Measurements from ENCODE around the gene SERPINB5.

SERPINB5 gene

DNA sequence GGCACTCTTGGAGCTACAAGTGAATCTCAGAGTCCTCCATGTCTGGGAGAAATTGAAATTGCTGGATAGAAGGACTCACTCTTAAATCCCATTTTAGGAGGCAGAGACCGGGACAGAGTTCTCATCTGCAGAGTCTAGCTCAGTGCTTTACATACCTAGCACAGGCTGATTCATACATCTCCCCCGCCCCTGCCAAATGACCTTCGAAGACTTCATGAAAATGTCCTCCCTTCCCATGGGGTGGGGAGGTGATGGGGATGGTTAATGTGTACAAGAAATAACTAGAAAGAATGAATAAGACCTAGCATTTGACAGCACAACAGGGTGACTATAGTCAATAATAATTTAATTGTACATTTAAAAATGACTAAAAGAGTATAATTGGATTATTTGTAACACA is 8.2 kb upstream of the SERPINB5 start:
- Histone ChIP-seq H2AFZ (ENCODE audit: low read depth, low read length) (no peak overlapping the region), H4K20me1 (ENCODE audit: insufficient read depth, low read length) (no peaks in the 10 kb centered on the region), H3K36me3 (ENCODE audit: insufficient read depth, low read length) (no peaks in the 10 kb centered on the region), H3K9me3 (ENCODE audit: insufficient read depth, low read length, severe bottlenecking) (no peaks in the 10 kb centered on the region), H3K9ac (ENCODE audit: low read depth, low read length) (no peak overlapping the region), H3K4me3 (ENCODE audit: low read depth in 1 of 2, low read length in 2 of 2) (no peak overlapping the region), H3K27me3 (ENCODE audit: insufficient read depth, low read length, poor library complexity) (peaks cover 8% of the 10 kb centered on the region), H3K4me2 (ENCODE audit: insufficient read depth, low read length) (no peak overlapping the region), H3K79me2 (ENCODE audit: insufficient read depth, low read length) (no peaks in the 10 kb centered on the region), H3K27ac (ENCODE audit: low read length) (no peak overlapping the region), H3K4me1 (ENCODE audit: insufficient read depth, low read length) (no peaks in the 10 kb centered on the region)
- TF ChIP-seq EZH2 (IDR thresholded peaks at IDR 0.05; ENCODE audit: borderline replicate concordance, low read depth, low read length, severe bottlenecking), result no peak
- TF ChIP-seq, protein P1, sequence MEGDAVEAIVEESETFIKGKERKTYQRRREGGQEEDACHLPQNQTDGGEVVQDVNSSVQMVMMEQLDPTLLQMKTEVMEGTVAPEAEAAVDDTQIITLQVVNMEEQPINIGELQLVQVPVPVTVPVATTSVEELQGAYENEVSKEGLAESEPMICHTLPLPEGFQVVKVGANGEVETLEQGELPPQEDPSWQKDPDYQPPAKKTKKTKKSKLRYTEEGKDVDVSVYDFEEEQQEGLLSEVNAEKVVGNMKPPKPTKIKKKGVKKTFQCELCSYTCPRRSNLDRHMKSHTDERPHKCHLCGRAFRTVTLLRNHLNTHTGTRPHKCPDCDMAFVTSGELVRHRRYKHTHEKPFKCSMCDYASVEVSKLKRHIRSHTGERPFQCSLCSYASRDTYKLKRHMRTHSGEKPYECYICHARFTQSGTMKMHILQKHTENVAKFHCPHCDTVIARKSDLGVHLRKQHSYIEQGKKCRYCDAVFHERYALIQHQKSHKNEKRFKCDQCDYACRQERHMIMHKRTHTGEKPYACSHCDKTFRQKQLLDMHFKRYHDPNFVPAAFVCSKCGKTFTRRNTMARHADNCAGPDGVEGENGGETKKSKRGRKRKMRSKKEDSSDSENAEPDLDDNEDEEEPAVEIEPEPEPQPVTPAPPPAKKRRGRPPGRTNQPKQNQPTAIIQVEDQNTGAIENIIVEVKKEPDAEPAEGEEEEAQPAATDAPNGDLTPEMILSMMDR (IDR thresholded peaks at IDR 0.05; ENCODE audit: borderline replicate concordance, extremely low read depth, low read length, poor library complexity, severe bottlenecking), result no peak
- DNase-seq, result no peak
- no peak for ATAC-seq (ENCODE audit: insufficient read depth, low read depth)

DNA sequence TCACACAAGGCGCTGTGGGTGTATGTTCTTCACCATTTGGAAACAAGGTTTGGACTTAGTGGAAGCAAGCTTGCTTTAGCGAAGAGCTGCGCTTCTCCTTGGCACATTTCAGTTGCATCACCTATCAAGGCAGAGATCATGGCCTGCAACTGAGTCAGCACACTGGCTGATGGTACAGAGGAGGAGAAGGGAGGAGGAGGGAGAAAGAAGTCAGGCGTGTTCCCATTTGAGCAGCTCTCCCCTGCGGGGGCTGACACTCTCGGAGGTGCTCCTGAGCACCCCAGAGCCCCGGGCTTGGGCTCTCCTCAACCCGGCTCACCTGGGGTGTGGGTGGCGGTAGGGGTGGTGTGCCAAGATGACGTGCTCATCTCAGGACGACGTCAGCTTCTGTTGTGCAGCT is 6.0 kb upstream of the SERPINB5 start:
- H3K36me3 ChIP-seq (ENCODE audit: insufficient read depth, low read length), result no peaks in the 10 kb centered on the region
- no peaks in the 10 kb centered on the region for H4K20me1 ChIP-seq (ENCODE audit: insufficient read depth, low read length)
- no peak overlapping the region for H2AFZ ChIP-seq (ENCODE audit: low read depth, low read length)
- no peaks in the 10 kb centered on the region for H3K79me2 ChIP-seq (ENCODE audit: insufficient read depth, low read length)
- H3K9ac ChIP-seq (ENCODE audit: low read depth, low read length), result no peak overlapping the region
- H3K4me1 ChIP-seq (ENCODE audit: insufficient read depth, low read length), result no peaks in the 10 kb centered on the region
- H3K27ac ChIP-seq (ENCODE audit: low read length), result no peak overlapping the region
- no peak overlapping the region for H3K4me2 ChIP-seq (ENCODE audit: insufficient read depth, low read length)
- no peak overlapping the region for H3K4me3 ChIP-seq (ENCODE audit: low read depth in 1 of 2, low read length in 2 of 2)
- no peaks in the 10 kb centered on the region for H3K9me3 ChIP-seq (ENCODE audit: insufficient read depth, low read length, severe bottlenecking)
- ATAC-seq (ENCODE audit: insufficient read depth, low read depth), result no peak
- TF ChIP-seq, protein P1 (IDR thresholded peaks at IDR 0.05; ENCODE audit: borderline replicate concordance, extremely low read depth, low read length, poor library complexity, severe bottlenecking), result no peak
- TF ChIP-seq EZH2 (IDR thresholded peaks at IDR 0.05; ENCODE audit: borderline replicate concordance, low read depth, low read length, severe bottlenecking), result no peak
- DNase-seq, result no peak
- peaks cover 10% of the 10 kb centered on the region for H3K27me3 ChIP-seq (ENCODE audit: insufficient read depth, low read length, poor library complexity)

DNA sequence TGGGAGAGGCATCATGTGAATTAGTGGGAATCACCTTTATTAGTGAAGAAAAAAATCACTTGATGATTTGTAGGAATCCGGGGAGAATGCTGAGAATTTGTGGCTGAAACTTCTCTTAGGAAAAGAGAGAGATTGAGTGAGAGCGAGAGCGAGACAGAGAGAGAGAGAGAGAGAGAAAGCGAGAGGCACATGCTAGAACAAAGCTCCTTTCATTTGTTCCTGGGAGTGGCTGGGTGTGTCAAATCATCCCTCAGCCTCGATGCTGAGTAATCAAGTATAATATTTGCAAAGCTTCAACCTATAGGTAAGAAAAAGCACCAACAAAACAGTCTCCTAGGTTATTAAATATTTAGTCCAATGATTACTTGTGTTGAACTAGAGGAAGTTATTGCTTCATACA is 4.4 kb upstream of the SERPINB5 start:
- Histone ChIP-seq H3K4me2 (ENCODE audit: insufficient read depth, low read length) (no peak overlapping the region), H2AFZ (ENCODE audit: low read depth, low read length) (no peak overlapping the region), H3K9me3 (ENCODE audit: insufficient read depth, low read length, severe bottlenecking) (no peaks in the 10 kb centered on the region), H3K4me1 (ENCODE audit: insufficient read depth, low read length) (no peaks in the 10 kb centered on the region), H3K36me3 (ENCODE audit: insufficient read depth, low read length) (no peaks in the 10 kb centered on the region), H4K20me1 (ENCODE audit: insufficient read depth, low read length) (no peaks in the 10 kb centered on the region), H3K27ac (ENCODE audit: low read length) (no peak overlapping the region), H3K4me3 (ENCODE audit: low read depth in 1 of 2, low read length in 2 of 2) (no peak overlapping the region), H3K79me2 (ENCODE audit: insufficient read depth, low read length) (no peaks in the 10 kb centered on the region), H3K27me3 (ENCODE audit: insufficient read depth, low read length, poor library complexity) (peaks cover 6% of the 10 kb centered on the region), H3K9ac (ENCODE audit: low read depth, low read length) (no peak overlapping the region)
- no peak for DNase-seq
- no peak for ATAC-seq (ENCODE audit: insufficient read depth, low read depth)
- TF ChIP-seq, protein P1 (IDR thresholded peaks at IDR 0.05; ENCODE audit: borderline replicate concordance, extremely low read depth, low read length, poor library complexity, severe bottlenecking), result no peak
- TF ChIP-seq EZH2 (IDR thresholded peaks at IDR 0.05; ENCODE audit: borderline replicate concordance, low read depth, low read length, severe bottlenecking), result no peak

DNA sequence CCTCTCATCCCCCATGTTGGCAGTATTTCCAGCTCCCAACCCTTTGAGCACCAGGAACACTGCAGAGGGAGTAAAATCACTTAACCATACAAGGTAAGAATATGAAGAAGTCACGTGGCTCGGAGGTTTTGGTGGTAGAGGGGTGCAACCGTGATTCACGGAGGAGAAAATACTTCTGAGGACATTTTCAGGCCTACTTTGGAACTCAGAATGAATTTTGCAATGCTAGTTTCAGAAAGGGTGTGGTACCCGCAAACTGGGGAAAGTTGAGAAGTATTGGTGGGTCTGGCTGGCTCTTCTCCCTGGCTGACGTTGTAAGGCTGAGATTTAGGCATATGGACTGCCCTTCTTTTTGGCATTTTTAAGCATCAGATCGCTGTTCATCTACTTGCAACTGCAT is 442 bp downstream of the SERPINB5 start:
- Histone ChIP-seq H3K4me1 (ENCODE audit: insufficient read depth, low read length) (no peaks in the 10 kb centered on the region), H3K4me3 (ENCODE audit: low read depth in 1 of 2, low read length in 2 of 2) (no peak overlapping the region), H3K27ac (ENCODE audit: low read length) (no peak overlapping the region), H3K9me3 (ENCODE audit: insufficient read depth, low read length, severe bottlenecking) (no peaks in the 10 kb centered on the region), H3K79me2 (ENCODE audit: insufficient read depth, low read length) (no peaks in the 10 kb centered on the region), H3K36me3 (ENCODE audit: insufficient read depth, low read length) (no peaks in the 10 kb centered on the region), H2AFZ (ENCODE audit: low read depth, low read length) (no peak overlapping the region), H3K4me2 (ENCODE audit: insufficient read depth, low read length) (no peak overlapping the region), H3K9ac (ENCODE audit: low read depth, low read length) (no peak overlapping the region), H3K27me3 (ENCODE audit: insufficient read depth, low read length, poor library complexity) (peaks cover 17% of the 10 kb centered on the region), H4K20me1 (ENCODE audit: insufficient read depth, low read length) (no peaks in the 10 kb centered on the region)
- ATAC-seq (ENCODE audit: insufficient read depth, low read depth) (no peak), DNase-seq (no peak)
- TF ChIP-seq, protein P1 (IDR thresholded peaks at IDR 0.05; ENCODE audit: borderline replicate concordance, extremely low read depth, low read length, poor library complexity, severe bottlenecking), result no peak
- TF ChIP-seq EZH2 (IDR thresholded peaks at IDR 0.05; ENCODE audit: borderline replicate concordance, low read depth, low read length, severe bottlenecking), result no peak
